Adrenal gland (tissue), 12 donors: ENCODE data around the gene CDC7. TPM values are rescaled to one million over a fixed set of nuclear protein-coding genes. Genes with fewer than 3 reads are reported as not detected.

ENCODE experiments used
- DNase-seq, 7 donors: peaks; one replicate each; pipeline ENCODE4 v3.0.0-alpha.2; 2019 to 2020
- H3K27ac ChIP-seq, 5 donors: fragments of 200-600 bp; sonication (generic) in 4 of 5; 1 replicate in 3 of 5; 2 replicates in 2 of 5; pipeline versions ENCODE4 v1.5.1 to v1.8.0; 2016 to 2020; ENCODE audit warnings: mild to moderate bottlenecking in 1 of 5
- H3K27me3 ChIP-seq: fragments of 200-600 bp; 2 replicates; pipeline ENCODE4 v1.8.0; 2021
- H3K36me3 ChIP-seq, 2 donors: fragments of 200-600 bp; replicated peaks in 1 of 2; 1 replicate in 1 of 2; 2 replicates in 1 of 2; pipeline versions ENCODE4 v1.5.1 to v1.8.0; 2018 to 2022
- H3K4me1 ChIP-seq, 2 donors: fragments of 200-600 bp; replicated peaks in 1 of 2; 1 replicate in 1 of 2; 2 replicates in 1 of 2; pipeline versions ENCODE4 v1.5.1 to v1.8.0; 2018 to 2021
- H3K4me3 ChIP-seq, 4 donors: fragments of 200-600 bp; sonication (generic) in 3 of 4; one replicate each; pipeline ENCODE4 v1.5.1; 2016 to 2018
- H3K9me3 ChIP-seq, 3 donors: fragments of 200-600 bp; sonication (generic) in 1 of 3; replicated peaks in 1 of 3; 1 replicate in 2 of 3; 2 replicates in 1 of 3; pipeline versions ENCODE4 v1.5.1 to v1.8.0; 2016 to 2021
- CTCF ChIP-seq, 6 experiments: fragments of 450-650 bp in 4 of 6; fragments of 200-600 bp in 2 of 6; sonication (generic) in 1 of 6; IDR thresholded peaks; 1 replicate in 5 of 6; 2 replicates in 1 of 6; pipeline versions ENCODE4 v1.5.1 to v1.8.0; 2016 to 2021; ENCODE audit warnings: antibody characterized with exemption in 6 of 6, mild to moderate bottlenecking in 2 of 6, moderate library complexity in 1 of 6
- POLR2A ChIP-seq, 2 donors: fragments of 450-650 bp; IDR thresholded peaks; one replicate each; pipeline ENCODE4 v1.6.1; 2017; ENCODE audit warnings: antibody characterized with exemption in 2 of 2, mild to moderate bottlenecking in 2 of 2, moderate library complexity in 1 of 2
- WGBS, 4 donors: extraction: QIAGEN DNeasy Blood & Tissue Kit in 2 of 4; methylation state at CpG; one replicate each; pipeline versions ENCODE4 v1.1.5 to v1.1.7; 2013 to 2017; 5-methylcytosine and 5-hydroxymethylcytosine counted together
- intact Hi-C, 2 donors: fragments of 100-400 bp; cut with DNase I; formaldehyde crosslinking; loops; one replicate each; pipeline versions ENCODE4 v1.14.1 to v1.15.0; 2022 to 2023
- polyA plus RNA-seq, 3 donors: library from polyadenylated mRNA; stranded (reverse); fragments of 200-250 nt in 2 of 3; fragments of 350-450 nt in 1 of 3; fragmentation: Illumina TruSeq in 1 of 3; extraction: RNeasy Lipid Tissue Mini Kit (QIAGEN cat#74804) in 1 of 3; gene quantifications; one replicate each; pipeline ENCODE4 v1.2.3, GENCODE V29; 2013 to 2014
- total RNA-seq, 9 donors: library from RNA; depleted of rRNA in 4 of 9; stranded (reverse); fragments of >200 nt in 4 of 9; fragments of 120-200 nt in 1 of 9; fragmentation: NEBNext Ultra II Directional in 1 of 9; extraction: Animal tissue kit (Norgen Biotek cat#: 25700) in 1 of 9; gene quantifications; one replicate each; pipeline versions ENCODE4 v1.1.0 to v1.2.4, GENCODE V29; 2013 to 2023
- donor health status: healthy with polysubstance abuse.
- donor health status: Bipolar disorder and iron deficiency.
- donor health status: DM: yes; HTN: yes; CAD: no.
- donor health status: DM: no; HTN: no; CAD: no.
- donor health status: DM: no; HTN: no; CAD: no.
- donor health status: DM: yes; HTN: yes; CAD: no.

CDC7 gene
- total and polyA plus RNA-seq, 12 donors = 1.6 to 15.7 (median 3.1) TPM

GRCh38 chr1:91476533-91477217, 24.0 kb upstream of the CDC7 start:
- no peak overlapping the region for H3K27ac ChIP-seq
- no peaks in the 10 kb centered on the region for H3K9me3 ChIP-seq
- H3K36me3 ChIP-seq = no peaks in the 10 kb centered on the region
- no peak for DNase-seq
- intact Hi-C loops = no loop called here
- WGBS, 4 donors = 53 to 63% (median 59%) methylated on average over 2 of the region's 2 CpGs
- TF ChIP-seq CTCF (IDR thresholded peaks at IDR 0.05) = no peak
- TF ChIP-seq POLR2A (IDR thresholded peaks at IDR 0.05) = no peak
- H3K27me3 ChIP-seq = no peaks in the 10 kb centered on the region
- no peaks in the 10 kb centered on the region for H3K4me1 ChIP-seq
- H3K4me3 ChIP-seq = no peak overlapping the region

- TF ChIP-seq POLR2A (IDR thresholded peaks at IDR 0.05) (no peak), CTCF (IDR thresholded peaks at IDR 0.05) (no peak)
- no peak for DNase-seq
- Histone ChIP-seq H3K27me3 (no peaks in the 10 kb centered on the region), H3K4me1 (no peaks in the 10 kb centered on the region), H3K36me3 (no peaks in the 10 kb centered on the region), H3K27ac (no peak overlapping the region), H3K9me3 (no peaks in the 10 kb centered on the region), H3K4me3 (no peak overlapping the region)
- intact Hi-C loops = loop anchor here in 1 of 2 donors (10.0 kb wide), 1 partner anchor 203 kb away; no protein-coding TSS in a partner anchor
- 65 to 74% (median 74%) methylated on average over 3 of the region's 3 CpGs for WGBS, 4 donors
Measured at GRCh38 chr1:91487469-91487868, 13.2 kb upstream of the CDC7 start.

- intact Hi-C loops = no loop called here
- Histone ChIP-seq H3K9me3 (no peaks in the 10 kb centered on the region), H3K36me3 (no peaks in the 10 kb centered on the region), H3K27me3 (no peaks in the 10 kb centered on the region), H3K4me1 (no peaks in the 10 kb centered on the region), H3K4me3 (no peak overlapping the region), H3K27ac (no peak overlapping the region)
- TF ChIP-seq POLR2A (IDR thresholded peaks at IDR 0.05) = no peak
- no peak for DNase-seq
- WGBS, 4 donors = 47 to 70% (median 60%) methylated on average over 1 of the region's 1 CpG
Measured at GRCh38 chr1:91490501-91490900, 10.2 kb upstream of the CDC7 start.

GRCh38 chr1:91498035-91498434, 2.6 kb upstream of the CDC7 start:
- no peak for DNase-seq
- intact Hi-C loops = no loop called here
- no peak overlapping the region for H3K4me3 ChIP-seq
- H3K27ac ChIP-seq = no peak overlapping the region
- no peaks in the 10 kb centered on the region for H3K27me3 ChIP-seq
- no peak for TF ChIP-seq CTCF (IDR thresholded peaks at IDR 0.05)
- TF ChIP-seq POLR2A (IDR thresholded peaks at IDR 0.05) = no peak
- 89 to 92% (median 91%) methylated on average over 2 of the region's 2 CpGs for WGBS, 4 donors
- H3K4me1 ChIP-seq = peaks cover 13 to 22% of the 10 kb centered on the region in 2 donors
- H3K36me3 ChIP-seq = no peaks in the 10 kb centered on the region
- H3K9me3 ChIP-seq = no peaks in the 10 kb centered on the region
